Measurements from ENCODE around the gene INPP5F. TPM values are rescaled to one million over a fixed set of nuclear protein-coding genes. Genes with fewer than 3 reads are reported as not detected.
A peak's percentile ranks its signal among the peaks of the same experiment; 100 is the strongest.

Gene INPP5F, protein sequence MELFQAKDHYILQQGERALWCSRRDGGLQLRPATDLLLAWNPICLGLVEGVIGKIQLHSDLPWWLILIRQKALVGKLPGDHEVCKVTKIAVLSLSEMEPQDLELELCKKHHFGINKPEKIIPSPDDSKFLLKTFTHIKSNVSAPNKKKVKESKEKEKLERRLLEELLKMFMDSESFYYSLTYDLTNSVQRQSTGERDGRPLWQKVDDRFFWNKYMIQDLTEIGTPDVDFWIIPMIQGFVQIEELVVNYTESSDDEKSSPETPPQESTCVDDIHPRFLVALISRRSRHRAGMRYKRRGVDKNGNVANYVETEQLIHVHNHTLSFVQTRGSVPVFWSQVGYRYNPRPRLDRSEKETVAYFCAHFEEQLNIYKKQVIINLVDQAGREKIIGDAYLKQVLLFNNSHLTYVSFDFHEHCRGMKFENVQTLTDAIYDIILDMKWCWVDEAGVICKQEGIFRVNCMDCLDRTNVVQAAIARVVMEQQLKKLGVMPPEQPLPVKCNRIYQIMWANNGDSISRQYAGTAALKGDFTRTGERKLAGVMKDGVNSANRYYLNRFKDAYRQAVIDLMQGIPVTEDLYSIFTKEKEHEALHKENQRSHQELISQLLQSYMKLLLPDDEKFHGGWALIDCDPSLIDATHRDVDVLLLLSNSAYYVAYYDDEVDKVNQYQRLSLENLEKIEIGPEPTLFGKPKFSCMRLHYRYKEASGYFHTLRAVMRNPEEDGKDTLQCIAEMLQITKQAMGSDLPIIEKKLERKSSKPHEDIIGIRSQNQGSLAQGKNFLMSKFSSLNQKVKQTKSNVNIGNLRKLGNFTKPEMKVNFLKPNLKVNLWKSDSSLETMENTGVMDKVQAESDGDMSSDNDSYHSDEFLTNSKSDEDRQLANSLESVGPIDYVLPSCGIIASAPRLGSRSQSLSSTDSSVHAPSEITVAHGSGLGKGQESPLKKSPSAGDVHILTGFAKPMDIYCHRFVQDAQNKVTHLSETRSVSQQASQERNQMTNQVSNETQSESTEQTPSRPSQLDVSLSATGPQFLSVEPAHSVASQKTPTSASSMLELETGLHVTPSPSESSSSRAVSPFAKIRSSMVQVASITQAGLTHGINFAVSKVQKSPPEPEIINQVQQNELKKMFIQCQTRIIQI
- total RNA-seq (ENCODE audit: low replicate concordance) = 47.4 and 48.1 TPM in 2 replicates
- long read RNA-seq, partial matches to known transcripts = 13 of 15 reads
- long read RNA-seq, other reads (novel, unspliced or antisense) = 1 of 15 reads

DNA sequence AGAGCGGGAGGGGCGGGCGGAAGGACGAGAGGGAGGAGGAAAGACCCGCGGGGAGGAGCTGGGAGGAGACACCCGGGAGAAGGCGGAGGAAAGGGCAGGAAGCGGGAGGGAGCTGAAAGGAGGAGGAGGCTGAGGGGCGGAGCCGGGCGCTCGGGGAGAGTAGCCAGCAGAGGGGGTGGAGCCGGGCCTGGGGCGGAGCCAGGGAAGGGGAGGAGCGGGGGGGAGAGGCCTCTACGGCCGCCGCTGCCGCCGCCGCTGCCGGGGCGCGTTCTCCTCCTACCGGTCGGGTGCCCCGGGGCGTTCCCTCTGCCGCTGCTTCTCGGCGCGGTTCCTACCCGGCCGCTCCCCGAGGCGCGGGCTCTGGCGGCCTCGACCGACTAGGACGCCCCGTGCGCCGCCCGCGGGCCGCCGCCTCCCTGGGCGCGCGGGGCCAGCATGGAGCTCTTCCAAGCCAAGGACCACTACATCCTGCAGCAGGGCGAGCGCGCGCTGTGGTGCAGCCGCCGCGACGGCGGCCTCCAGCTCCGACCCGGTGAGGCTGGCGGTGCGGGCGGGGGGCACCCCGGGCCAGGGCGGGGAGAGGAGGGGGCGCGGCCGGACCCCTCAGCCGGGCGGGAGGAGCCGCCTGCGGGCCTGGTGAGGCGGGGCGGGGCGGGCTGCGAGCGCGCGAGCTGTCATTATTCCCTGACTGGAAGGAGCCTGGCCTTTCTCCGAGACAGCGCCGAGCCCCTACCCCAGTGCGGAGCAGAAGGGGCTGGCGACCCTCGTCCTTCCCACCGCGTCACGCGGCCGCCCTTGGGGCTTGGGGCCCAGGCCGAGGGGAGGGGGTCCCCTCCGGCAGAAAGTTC lies at the start of gene INPP5F:
INPP5F (plus strand) TSS at position 223 of the 848 bp plus-strand sequence; CDS start at position 436, 213 bp downstream.
- peak; percentile 99 for DNase-seq (ENCODE audit: extremely low spot score, unreplicated experiment)
- Mint-ChIP-seq H3K36me3 (no peaks in the 10 kb centered on the region), H3K9me3 (no peaks in the 10 kb centered on the region), H3K4me3 (peak within 1 kb of the TSS; percentile 90), H3K4me1 (ENCODE audit: unreplicated experiment) (peaks cover 42% of the 10 kb centered on the region), H3K27ac (peak within 1 kb of the TSS; percentile 78), H3K27me3 (no peaks in the 10 kb centered on the region)
- TF ChIP-seq, protein P1, sequence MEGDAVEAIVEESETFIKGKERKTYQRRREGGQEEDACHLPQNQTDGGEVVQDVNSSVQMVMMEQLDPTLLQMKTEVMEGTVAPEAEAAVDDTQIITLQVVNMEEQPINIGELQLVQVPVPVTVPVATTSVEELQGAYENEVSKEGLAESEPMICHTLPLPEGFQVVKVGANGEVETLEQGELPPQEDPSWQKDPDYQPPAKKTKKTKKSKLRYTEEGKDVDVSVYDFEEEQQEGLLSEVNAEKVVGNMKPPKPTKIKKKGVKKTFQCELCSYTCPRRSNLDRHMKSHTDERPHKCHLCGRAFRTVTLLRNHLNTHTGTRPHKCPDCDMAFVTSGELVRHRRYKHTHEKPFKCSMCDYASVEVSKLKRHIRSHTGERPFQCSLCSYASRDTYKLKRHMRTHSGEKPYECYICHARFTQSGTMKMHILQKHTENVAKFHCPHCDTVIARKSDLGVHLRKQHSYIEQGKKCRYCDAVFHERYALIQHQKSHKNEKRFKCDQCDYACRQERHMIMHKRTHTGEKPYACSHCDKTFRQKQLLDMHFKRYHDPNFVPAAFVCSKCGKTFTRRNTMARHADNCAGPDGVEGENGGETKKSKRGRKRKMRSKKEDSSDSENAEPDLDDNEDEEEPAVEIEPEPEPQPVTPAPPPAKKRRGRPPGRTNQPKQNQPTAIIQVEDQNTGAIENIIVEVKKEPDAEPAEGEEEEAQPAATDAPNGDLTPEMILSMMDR (conservative IDR thresholded peaks at IDR 0.05) = peak; percentile 43

DNA sequence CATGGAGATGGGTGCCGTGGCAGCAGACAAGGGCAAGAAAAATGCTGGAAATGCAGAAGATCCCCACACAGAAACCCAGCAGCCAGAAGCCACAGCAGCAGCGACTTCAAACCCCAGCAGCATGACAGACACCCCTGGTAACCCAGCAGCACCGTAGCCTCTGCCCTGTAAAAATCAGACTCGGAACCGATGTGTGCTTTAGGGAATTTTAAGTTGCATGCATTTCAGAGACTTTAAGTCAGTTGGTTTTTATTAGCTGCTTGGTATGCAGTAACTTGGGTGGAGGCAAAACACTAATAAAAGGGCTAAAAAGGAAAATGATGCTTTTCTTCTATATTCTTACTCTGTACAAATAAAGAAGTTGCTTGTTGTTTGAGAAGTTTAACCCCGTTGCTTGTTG lies 48.7 kb upstream of the INPP5F start:
- H3K27ac Mint-ChIP-seq = no peak overlapping the region
- H3K27me3 Mint-ChIP-seq = no peaks in the 10 kb centered on the region
- no peaks in the 10 kb centered on the region for H3K9me3 Mint-ChIP-seq
- DNase-seq (ENCODE audit: extremely low spot score, unreplicated experiment) = no peak
- TF ChIP-seq, protein P1 (conservative IDR thresholded peaks at IDR 0.05) = no peak
- peaks cover 11% of the 10 kb centered on the region for H3K4me1 Mint-ChIP-seq (ENCODE audit: unreplicated experiment)
- H3K36me3 Mint-ChIP-seq = peaks cover 19% of the 10 kb centered on the region
- no peak overlapping the region for H3K4me3 Mint-ChIP-seq

DNA sequence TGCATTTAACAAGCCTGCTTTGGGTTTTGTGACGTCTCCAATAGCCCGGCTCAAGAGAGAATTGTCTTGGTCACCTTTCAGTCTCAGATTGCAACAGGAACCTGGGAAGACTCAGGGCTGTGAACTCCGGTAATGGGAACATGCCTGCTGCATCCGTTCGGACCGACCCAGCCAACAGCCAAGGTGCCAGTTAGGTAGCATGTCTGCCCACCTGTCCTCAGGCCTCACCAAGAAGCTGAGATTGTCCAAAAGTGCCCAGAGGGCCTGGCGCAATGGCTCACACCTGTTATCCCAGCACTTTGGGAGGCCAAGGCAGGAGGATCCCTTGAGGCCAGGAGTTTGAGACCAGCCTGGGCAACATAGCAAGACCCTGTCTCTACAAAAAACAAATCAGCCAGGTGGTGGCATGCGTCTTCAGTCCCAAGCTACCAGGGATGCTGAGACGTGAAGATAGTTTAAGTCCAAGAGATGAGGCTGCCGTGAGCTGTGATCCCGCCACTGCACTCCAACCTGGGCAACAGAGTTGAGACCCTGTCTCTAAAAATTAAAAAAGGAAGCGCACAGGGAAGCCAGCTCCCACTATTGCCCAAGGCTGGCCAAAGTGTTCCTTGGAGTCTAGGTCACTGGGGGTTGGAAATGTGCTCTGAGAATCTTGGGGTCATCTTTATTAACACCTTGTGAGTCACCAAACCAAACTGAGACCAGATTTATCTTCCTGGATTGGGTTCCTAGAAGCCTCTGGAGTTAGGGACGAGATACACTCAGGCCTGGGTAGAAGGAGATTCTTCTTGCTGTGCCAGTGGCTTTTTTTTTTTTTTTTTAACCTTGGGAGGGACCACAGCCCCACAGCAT lies 47.7 kb upstream of the INPP5F start:
- Mint-ChIP-seq H3K27ac (no peak overlapping the region), H3K9me3 (no peaks in the 10 kb centered on the region), H3K4me1 (ENCODE audit: unreplicated experiment) (peaks cover 6% of the 10 kb centered on the region), H3K27me3 (no peaks in the 10 kb centered on the region), H3K36me3 (peaks cover 15% of the 10 kb centered on the region), H3K4me3 (no peak overlapping the region)
- TF ChIP-seq, protein P1 (conservative IDR thresholded peaks at IDR 0.05) = no peak
- DNase-seq (ENCODE audit: extremely low spot score, unreplicated experiment) = no peak

DNA sequence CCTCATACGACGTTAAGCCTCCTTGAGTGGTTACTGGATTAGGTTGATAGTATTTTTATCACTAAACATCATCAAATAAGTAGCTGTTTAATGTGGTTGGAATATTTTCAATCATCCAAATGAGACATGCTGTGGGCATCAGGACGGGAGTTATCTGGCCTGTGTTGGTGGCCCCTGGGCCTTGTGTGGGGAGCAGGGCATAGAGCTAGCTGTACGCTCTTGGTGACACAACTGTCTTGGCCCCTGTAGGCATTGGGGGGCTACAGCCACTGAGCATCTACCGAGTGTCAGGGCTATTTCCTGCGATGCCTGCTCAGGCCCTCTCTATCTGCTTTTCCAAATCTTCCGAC lies 46.4 kb upstream of the INPP5F start:
- no peaks in the 10 kb centered on the region for H3K27me3 Mint-ChIP-seq
- no peaks in the 10 kb centered on the region for H3K9me3 Mint-ChIP-seq
- H3K36me3 Mint-ChIP-seq = peaks cover 9% of the 10 kb centered on the region
- TF ChIP-seq, protein P1 (conservative IDR thresholded peaks at IDR 0.05) = no peak
- H3K4me1 Mint-ChIP-seq (ENCODE audit: unreplicated experiment) = no peaks in the 10 kb centered on the region
- H3K4me3 Mint-ChIP-seq = no peak overlapping the region
- no peak for DNase-seq (ENCODE audit: extremely low spot score, unreplicated experiment)
- H3K27ac Mint-ChIP-seq = no peak overlapping the region

Measured in type B pancreatic cell (in vitro differentiated cells).